GM23338 (cell line): ENCODE results near the gene MGRN1. TPM values are rescaled to one million over a fixed set of nuclear protein-coding genes. Genes with fewer than 3 reads are reported as not detected.

ENCODE experiments used
- ATAC-seq: fragments of 200-7000 bp; cut with Tn5 transposase; 3 replicates; pipeline ENCODE4 v1.9.1; 2020
- DNase-seq: peaks from one replicate; pipeline ENCODE4 v3.0.0-alpha.2; 2015; ENCODE audit warnings: low spot score
- H2AFZ ChIP-seq: fragments of 200-600 bp; sonication (generic); 2 replicates; pipeline ENCODE4 v1.8.0; 2016; ENCODE audit warnings: antibody characterized with exemption, mild to moderate bottlenecking, moderate library complexity
- H3F3A ChIP-seq: fragments of 200-600 bp; sonication (generic); replicated peaks from 2 replicates; pipeline ENCODE4 v1.8.0; 2017; ENCODE audit warnings: antibody characterized with exemption, mixed run types, low read depth
- H3K27ac ChIP-seq: fragments of 200-600 bp; sonication (generic); 2 replicates; pipeline ENCODE4 v1.6.1; 2016; ENCODE audit warnings: low read depth
- H3K27me3 ChIP-seq: fragments of 200-600 bp; sonication (generic); 2 replicates; pipeline ENCODE4 v1.8.0; 2016; ENCODE audit warnings: mild to moderate bottlenecking, mixed run types, moderate library complexity; ENCODE audit not compliant: insufficient read depth
- H3K36me3 ChIP-seq: fragments of 200-600 bp; sonication (generic); 2 replicates; pipeline ENCODE4 v1.8.0; 2016; ENCODE audit warnings: mild to moderate bottlenecking; ENCODE audit not compliant: insufficient read depth
- H3K4me1 ChIP-seq: fragments of 200-600 bp; sonication (generic); 2 replicates; pipeline ENCODE4 v1.8.0; 2016; ENCODE audit warnings: mild to moderate bottlenecking, moderate library complexity; ENCODE audit not compliant: insufficient read depth
- H3K4me2 ChIP-seq: fragments of 200-600 bp; sonication (generic); 2 replicates; pipeline ENCODE4 v1.7.1; 2017; ENCODE audit warnings: mixed run types
- H3K4me3 ChIP-seq: fragments of 200-600 bp; sonication (generic); 2 replicates; pipeline ENCODE4 v1.6.1; 2016; ENCODE audit warnings: mixed run types
- H3K79me2 ChIP-seq: fragments of 200-600 bp; sonication (generic); replicated peaks from 2 replicates; pipeline ENCODE4 v1.8.0; 2017; ENCODE audit warnings: mild to moderate bottlenecking; ENCODE audit not compliant: insufficient read depth
- H3K9me2 ChIP-seq: fragments of 200-600 bp; sonication (generic); 2 replicates; pipeline ENCODE4 v1.8.0; 2017; ENCODE audit not compliant: insufficient read depth
- H4K20me1 ChIP-seq: fragments of 200-600 bp; sonication (generic); replicated peaks from 2 replicates; pipeline ENCODE4 v1.8.0; 2017; ENCODE audit warnings: mild to moderate bottlenecking; ENCODE audit not compliant: insufficient read depth
- H3K27ac Mint-ChIP-seq: 2 replicates; pipeline ENCODE4 v1.8.0; 2020; ENCODE audit warnings: inconsistent platforms, mild to moderate bottlenecking, moderate library complexity, mixed read lengths
- H3K27me3 Mint-ChIP-seq: 3 replicates; pipeline ENCODE4 v1.8.0; 2022; ENCODE audit warnings: low read depth, mild to moderate bottlenecking, moderate library complexity, mixed read lengths, inconsistent platforms; ENCODE audit not compliant: insufficient read depth, poor library complexity
- H3K36me3 Mint-ChIP-seq: 3 replicates; pipeline ENCODE4 v1.8.0; 2021; ENCODE audit warnings: low read depth, mild to moderate bottlenecking, inconsistent platforms, moderate library complexity, mixed read lengths
- H3K4me1 Mint-ChIP-seq: 3 replicates; pipeline ENCODE4 v1.8.0; 2020; ENCODE audit warnings: mild to moderate bottlenecking, inconsistent platforms, mixed read lengths
- H3K4me3 Mint-ChIP-seq: 3 replicates; pipeline ENCODE4 v1.8.0; 2021; ENCODE audit warnings: moderate library complexity, mild to moderate bottlenecking, inconsistent platforms, mixed read lengths
- H3K9me3 Mint-ChIP-seq: 3 replicates; pipeline ENCODE4 v1.8.0; 2020; ENCODE audit warnings: moderate library complexity, mild to moderate bottlenecking, inconsistent platforms, mixed read lengths
- CREB1 ChIP-seq: fragments of 250-450 bp; sonication (Bioruptor Pico); IDR thresholded peaks from 2 replicates; pipeline ENCODE4 v1.5.0; 2020; ENCODE audit warnings: low read depth, mild to moderate bottlenecking, moderate library complexity
- EZH2 ChIP-seq: fragments of 200-600 bp; sonication (generic); IDR thresholded peaks from one replicate; pipeline ENCODE4 v1.8.0; 2017; ENCODE audit warnings: antibody characterized with exemption, mild to moderate bottlenecking, low read depth; ENCODE audit not compliant: unreplicated experiment
- JUNB ChIP-seq: IDR thresholded peaks from one replicate; pipeline ENCODE4 v1.6.1; 2016; ENCODE audit warnings: antibody characterized with exemption; ENCODE audit not compliant: unreplicated experiment
- NANOG ChIP-seq: IDR thresholded peaks from 2 replicates; pipeline ENCODE4 v1.6.1; 2016; ENCODE audit warnings: antibody characterized with exemption, borderline replicate concordance
- POLR2AphosphoS5 ChIP-seq: IDR thresholded peaks from 2 replicates; pipeline ENCODE4 v1.6.1; 2016; ENCODE audit warnings: antibody characterized with exemption, low read depth
- REST ChIP-seq: IDR thresholded peaks from one replicate; pipeline ENCODE4 v1.6.1; 2018; ENCODE audit warnings: antibody characterized with exemption; ENCODE audit not compliant: unreplicated experiment
- STAT1 ChIP-seq: IDR thresholded peaks from one replicate; pipeline ENCODE4 v1.6.1; 2016; ENCODE audit warnings: antibody characterized with exemption; ENCODE audit not compliant: unreplicated experiment
- ZNF114 ChIP-seq: fragments of 250-450 bp; sonication (Bioruptor Pico); IDR thresholded peaks from 2 replicates; pipeline ENCODE4 v1.5.0; 2020; ENCODE audit warnings: mild to moderate bottlenecking, moderate library complexity
- ZNF331 ChIP-seq: fragments of 250-450 bp; sonication (Bioruptor Pico); IDR thresholded peaks from 2 replicates; pipeline ENCODE4 v1.5.0; 2020; ENCODE audit warnings: low read depth, mild to moderate bottlenecking, moderate library complexity
- polyA plus RNA-seq: library from polyadenylated mRNA; unstranded; fragments of >200 nt; fragmentation: Nextera tagmentation; extraction: Ambion mirVana; gene quantifications from 2 replicates; pipeline ENCODE4 v1.2.1, GENCODE V29; 2016
- total RNA-seq: library from RNA; depleted of rRNA; stranded (reverse); fragments of >200 nt; shearing (Covaris generic); gene quantifications from 2 replicates; pipeline ENCODE4 v1.2.3, GENCODE V29; 2014
- TF ChIP-seq, protein P1 (sequence below), 2 experiments: fragments of 200-600 bp in 1 of 2; sonication (generic) in 1 of 2; conservative IDR thresholded peaks; 2 replicates each; pipeline versions ENCODE4 v1.5.1 to v1.6.1; 2016 to 2017; ENCODE audit warnings: antibody characterized with exemption in 2 of 2, low read depth in 2 of 2, mild to moderate bottlenecking in 2 of 2, moderate library complexity in 1 of 2
- TF ChIP-seq, protein P2 (sequence below): fragments of 250-450 bp; sonication (Bioruptor Pico); IDR thresholded peaks from 2 replicates; pipeline ENCODE4 v1.5.0; 2020; ENCODE audit warnings: mild to moderate bottlenecking, moderate library complexity

MGRN1 gene
- total and polyA plus RNA-seq, 2 experiments from 2014 or later: 13.1 to 71.8 TPM

DNA sequence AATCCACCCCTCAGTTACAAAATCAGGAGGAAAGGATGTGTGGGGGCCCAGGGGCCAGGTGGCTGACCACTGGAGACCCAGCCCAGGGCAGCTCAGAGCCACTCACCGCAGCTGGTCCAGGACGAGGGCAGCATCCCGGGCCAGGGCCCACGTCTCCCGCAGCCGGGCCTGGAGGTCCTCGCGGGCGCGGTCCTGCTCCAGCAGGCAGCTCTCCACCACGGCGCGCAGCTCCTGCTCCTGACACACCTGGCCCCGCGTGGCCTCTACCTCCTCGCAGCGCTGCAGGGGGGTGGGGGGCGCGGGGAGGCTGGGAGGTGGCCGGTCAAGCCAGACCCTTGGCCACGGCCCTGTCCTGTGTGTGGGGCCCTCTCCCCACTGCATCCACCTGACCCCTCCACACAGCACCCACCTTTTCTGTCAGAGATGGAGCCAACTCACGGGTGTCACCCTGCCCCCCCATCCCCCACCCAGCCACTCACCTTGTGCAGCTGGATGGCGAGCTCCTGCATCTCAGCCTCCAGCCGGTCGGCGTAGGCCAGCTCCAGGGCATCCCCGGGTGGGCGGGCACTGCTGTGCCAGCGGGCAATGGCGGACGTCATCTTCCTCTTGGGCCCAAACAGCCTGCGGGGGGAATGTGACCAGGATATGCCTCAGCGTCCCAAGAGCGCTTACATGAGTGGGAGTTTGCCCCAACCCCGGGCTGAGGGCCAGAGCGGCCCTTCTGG, 73.9 kb downstream of the MGRN1 start:
- Mint-ChIP-seq H3K27me3 (peaks cover 9% of the 10 kb centered on the region), H3K4me1 (peaks cover 6% of the 10 kb centered on the region; the same call in 1 of the 3 replicates), H3K4me3 (no peak overlapping the region), H3K36me3 (peaks cover 44% of the 10 kb centered on the region), H3K9me3 (no peaks in the 10 kb centered on the region; the same call in 2 of the 3 replicates), H3K27ac (no peak overlapping the region)
- no peaks in the 10 kb centered on the region for H3K9me2 ChIP-seq
- no peak overlapping the region for H2AFZ ChIP-seq
- ATAC-seq (no peak), DNase-seq (no peak)
- no peaks in the 10 kb centered on the region; the same call in 1 of the 2 replicates for H4K20me1 ChIP-seq
- no peaks in the 10 kb centered on the region for H3K79me2 ChIP-seq
- peaks cover 9% of the 10 kb centered on the region; the same call in 1 of the 2 replicates for H3K36me3 ChIP-seq
- H3K4me3 ChIP-seq: no peak overlapping the region
- H3F3A ChIP-seq: peaks cover 5% of the 10 kb centered on the region; the same call in 1 of the 2 replicates
- H3K4me1 ChIP-seq: no peaks in the 10 kb centered on the region
- H3K4me2 ChIP-seq: no peak overlapping the region
- H3K27me3 ChIP-seq: no peaks in the 10 kb centered on the region
- TF ChIP-seq, protein P1, sequence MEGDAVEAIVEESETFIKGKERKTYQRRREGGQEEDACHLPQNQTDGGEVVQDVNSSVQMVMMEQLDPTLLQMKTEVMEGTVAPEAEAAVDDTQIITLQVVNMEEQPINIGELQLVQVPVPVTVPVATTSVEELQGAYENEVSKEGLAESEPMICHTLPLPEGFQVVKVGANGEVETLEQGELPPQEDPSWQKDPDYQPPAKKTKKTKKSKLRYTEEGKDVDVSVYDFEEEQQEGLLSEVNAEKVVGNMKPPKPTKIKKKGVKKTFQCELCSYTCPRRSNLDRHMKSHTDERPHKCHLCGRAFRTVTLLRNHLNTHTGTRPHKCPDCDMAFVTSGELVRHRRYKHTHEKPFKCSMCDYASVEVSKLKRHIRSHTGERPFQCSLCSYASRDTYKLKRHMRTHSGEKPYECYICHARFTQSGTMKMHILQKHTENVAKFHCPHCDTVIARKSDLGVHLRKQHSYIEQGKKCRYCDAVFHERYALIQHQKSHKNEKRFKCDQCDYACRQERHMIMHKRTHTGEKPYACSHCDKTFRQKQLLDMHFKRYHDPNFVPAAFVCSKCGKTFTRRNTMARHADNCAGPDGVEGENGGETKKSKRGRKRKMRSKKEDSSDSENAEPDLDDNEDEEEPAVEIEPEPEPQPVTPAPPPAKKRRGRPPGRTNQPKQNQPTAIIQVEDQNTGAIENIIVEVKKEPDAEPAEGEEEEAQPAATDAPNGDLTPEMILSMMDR (conservative IDR thresholded peaks at IDR 0.05; ENCODE audit: low read depth in 2 of 2): no peak
- no peak for TF ChIP-seq NANOG
- TF ChIP-seq ZNF331 (CRISPR knock-in tag): no peak
- TF ChIP-seq STAT1: no peak
- no peak for TF ChIP-seq EZH2
- TF ChIP-seq ZNF114 (CRISPR knock-in tag): no peak
- TF ChIP-seq REST: no peak
- TF ChIP-seq JUNB: no peak
- TF ChIP-seq, protein P2, sequence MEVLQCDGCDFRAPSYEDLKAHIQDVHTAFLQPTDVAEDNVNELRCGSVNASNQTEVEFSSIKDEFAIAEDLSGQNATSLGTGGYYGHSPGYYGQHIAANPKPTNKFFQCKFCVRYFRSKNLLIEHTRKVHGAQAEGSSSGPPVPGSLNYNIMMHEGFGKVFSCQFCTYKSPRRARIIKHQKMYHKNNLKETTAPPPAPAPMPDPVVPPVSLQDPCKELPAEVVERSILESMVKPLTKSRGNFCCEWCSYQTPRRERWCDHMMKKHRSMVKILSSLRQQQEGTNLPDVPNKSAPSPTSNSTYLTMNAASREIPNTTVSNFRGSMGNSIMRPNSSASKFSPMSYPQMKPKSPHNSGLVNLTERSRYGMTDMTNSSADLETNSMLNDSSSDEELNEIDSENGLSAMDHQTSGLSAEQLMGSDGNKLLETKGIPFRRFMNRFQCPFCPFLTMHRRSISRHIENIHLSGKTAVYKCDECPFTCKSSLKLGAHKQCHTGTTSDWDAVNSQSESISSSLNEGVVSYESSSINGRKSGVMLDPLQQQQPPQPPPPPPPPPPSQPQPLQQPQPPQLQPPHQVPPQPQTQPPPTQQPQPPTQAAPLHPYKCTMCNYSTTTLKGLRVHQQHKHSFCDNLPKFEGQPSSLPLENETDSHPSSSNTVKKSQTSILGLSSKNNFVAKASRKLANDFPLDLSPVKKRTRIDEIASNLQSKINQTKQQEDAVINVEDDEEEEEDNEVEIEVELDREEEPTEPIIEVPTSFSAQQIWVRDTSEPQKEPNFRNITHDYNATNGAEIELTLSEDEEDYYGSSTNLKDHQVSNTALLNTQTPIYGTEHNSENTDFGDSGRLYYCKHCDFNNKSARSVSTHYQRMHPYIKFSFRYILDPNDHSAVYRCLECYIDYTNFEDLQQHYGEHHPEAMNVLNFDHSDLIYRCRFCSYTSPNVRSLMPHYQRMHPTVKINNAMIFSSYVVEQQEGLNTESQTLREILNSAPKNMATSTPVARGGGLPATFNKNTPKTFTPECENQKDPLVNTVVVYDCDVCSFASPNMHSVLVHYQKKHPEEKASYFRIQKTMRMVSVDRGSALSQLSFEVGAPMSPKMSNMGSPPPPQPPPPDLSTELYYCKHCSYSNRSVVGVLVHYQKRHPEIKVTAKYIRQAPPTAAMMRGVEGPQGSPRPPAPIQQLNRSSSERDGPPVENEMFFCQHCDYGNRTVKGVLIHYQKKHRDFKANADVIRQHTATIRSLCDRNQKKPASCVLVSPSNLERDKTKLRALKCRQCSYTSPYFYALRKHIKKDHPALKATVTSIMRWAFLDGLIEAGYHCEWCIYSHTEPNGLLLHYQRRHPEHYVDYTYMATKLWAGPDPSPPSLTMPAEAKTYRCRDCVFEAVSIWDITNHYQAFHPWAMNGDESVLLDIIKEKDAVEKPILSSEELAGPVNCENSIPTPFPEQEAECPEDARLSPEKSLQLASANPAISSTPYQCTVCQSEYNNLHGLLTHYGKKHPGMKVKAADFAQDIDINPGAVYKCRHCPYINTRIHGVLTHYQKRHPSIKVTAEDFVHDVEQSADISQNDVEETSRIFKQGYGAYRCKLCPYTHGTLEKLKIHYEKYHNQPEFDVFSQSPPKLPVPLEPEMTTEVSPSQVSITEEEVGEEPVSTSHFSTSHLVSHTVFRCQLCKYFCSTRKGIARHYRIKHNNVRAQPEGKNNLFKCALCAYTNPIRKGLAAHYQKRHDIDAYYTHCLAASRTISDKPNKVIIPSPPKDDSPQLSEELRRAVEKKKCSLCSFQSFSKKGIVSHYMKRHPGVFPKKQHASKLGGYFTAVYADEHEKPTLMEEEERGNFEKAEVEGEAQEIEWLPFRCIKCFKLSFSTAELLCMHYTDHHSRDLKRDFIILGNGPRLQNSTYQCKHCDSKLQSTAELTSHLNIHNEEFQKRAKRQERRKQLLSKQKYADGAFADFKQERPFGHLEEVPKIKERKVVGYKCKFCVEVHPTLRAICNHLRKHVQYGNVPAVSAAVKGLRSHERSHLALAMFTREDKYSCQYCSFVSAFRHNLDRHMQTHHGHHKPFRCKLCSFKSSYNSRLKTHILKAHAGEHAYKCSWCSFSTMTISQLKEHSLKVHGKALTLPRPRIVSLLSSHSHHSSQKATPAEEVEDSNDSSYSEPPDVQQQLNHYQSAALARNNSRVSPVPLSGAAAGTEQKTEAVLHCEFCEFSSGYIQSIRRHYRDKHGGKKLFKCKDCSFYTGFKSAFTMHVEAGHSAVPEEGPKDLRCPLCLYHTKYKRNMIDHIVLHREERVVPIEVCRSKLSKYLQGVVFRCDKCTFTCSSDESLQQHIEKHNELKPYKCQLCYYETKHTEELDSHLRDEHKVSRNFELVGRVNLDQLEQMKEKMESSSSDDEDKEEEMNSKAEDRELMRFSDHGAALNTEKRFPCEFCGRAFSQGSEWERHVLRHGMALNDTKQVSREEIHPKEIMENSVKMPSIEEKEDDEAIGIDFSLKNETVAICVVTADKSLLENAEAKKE (CRISPR knock-in tag): no peak
- no peak for TF ChIP-seq CREB1 (CRISPR knock-in tag)
- TF ChIP-seq POLR2AphosphoS5: no peak
- H3K27ac ChIP-seq: no peak overlapping the region
